ENCODE results near the gene PLXNA4.

The PLXNA4 gene

GRCh38 chr7:132239422-132239994, 336.8 kb downstream of the PLXNA4 start:
- no peak for DNase-seq
- intact Hi-C loops (cut with DNase I): no loop called here

DNA sequence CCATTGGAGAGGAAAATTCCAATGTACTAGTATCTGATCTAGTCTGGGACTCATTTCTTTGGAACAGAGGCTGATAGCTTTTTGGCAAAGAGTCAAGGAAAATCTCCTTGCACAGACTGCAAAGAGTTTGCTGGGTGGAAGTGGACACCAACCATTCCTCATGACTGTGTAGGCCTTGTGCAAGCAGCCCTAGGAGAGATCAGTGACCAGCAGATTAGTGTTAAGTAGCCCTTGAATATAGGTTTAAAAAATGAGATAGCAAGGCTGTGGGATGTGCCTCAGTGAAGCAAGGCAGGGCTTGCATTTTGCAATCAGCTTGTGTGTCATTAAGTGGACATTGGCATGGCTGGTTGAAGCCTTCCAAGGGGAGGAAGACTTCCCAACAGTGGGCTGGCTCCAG, 341.6 kb downstream of the PLXNA4 start:
- DNase-seq: no peak
- intact Hi-C loops (cut with DNase I): no loop called here

DNA sequence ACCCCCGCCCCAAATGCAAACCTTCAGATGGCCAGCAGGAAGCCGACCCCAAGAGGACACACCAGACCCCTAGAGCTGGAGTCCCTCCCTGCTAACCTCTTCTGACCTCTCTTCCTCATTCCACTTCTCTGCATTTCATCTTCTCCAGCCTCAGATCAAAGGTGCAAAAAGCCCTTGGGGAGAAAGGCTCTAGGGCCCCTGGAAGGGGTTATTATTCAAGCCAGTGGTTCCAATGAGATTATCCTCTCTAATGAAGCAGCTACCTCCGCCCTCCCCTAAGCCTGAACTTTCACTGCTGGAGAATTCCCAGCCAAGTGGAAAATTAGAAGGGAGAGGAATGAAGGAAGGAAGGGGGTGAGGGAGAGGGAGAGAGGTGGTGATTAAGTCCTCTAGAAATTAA, 343.9 kb downstream of the PLXNA4 start:
- intact Hi-C loops (cut with DNase I): no loop called here
- DNase-seq: no peak

- DNase-seq: peak in 1 of 10 donors; percentile 1
- intact Hi-C loops (cut with DNase I): no loop called here
These were observed 345.8 kb downstream of the PLXNA4 start for GRCh38 chr7:132230462-132230861.

GRCh38 chr7:132228240-132228639, 348.0 kb downstream of the PLXNA4 start:
- intact Hi-C loops (cut with DNase I): no loop called here
- no peak for DNase-seq

- peak in 1 of 10 donors; percentile 72 for DNase-seq
- intact Hi-C loops (cut with DNase I): no loop called here
These were observed 349.3 kb downstream of the PLXNA4 start for GRCh38 chr7:132226957-132227290.

DNA sequence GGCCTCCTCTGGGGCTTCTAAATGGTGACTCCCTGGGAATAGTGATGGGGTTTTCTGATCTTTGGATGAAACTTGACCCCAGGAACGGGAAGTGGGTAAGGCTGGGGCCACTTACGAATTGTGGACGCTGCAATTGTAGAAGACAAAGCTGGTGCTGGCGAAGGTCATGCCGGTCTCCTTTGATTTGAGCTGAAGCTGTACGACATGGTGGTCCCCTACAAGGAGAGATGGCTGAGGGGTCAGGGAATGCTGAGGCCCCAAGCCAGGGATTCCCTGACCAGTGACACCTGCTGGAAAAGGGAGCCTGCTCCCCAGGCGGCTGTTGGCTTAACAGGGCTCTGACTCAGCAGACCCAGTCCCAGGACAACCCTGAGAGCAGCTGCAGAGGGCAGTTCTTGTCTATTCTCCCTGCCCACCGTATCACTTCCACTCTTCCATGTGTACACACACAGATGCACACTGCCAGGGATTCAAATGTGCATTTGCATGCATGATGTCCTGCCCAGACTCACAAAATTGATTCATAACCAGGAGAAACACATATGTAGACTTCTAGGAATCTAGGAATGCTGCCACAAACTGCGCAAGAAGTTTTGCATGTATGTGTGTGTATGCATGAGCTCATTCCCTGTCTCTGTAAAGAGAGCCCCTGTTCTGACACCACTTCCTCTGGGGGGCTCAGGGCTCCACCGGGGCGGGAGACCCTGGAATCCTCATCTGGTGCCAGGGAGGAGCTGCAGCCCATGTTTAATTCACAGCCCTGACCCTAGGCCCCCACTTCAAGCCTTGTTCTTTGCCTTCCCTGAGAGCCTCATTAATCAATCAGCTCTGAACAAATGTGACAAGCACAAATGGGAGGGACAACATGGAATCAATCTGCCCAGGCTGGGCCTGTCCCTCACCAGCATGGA, 350.0 kb downstream of the PLXNA4 start:
- intact Hi-C loops (cut with DNase I): no loop called here
- DNase-seq: peak in 1 of 10 donors; percentile 75

- intact Hi-C loops (cut with DNase I): no loop called here
- peak in 1 of 10 donors; percentile 29 for DNase-seq
These were observed 350.8 kb downstream of the PLXNA4 start for GRCh38 chr7:132225216-132226030.

DNA sequence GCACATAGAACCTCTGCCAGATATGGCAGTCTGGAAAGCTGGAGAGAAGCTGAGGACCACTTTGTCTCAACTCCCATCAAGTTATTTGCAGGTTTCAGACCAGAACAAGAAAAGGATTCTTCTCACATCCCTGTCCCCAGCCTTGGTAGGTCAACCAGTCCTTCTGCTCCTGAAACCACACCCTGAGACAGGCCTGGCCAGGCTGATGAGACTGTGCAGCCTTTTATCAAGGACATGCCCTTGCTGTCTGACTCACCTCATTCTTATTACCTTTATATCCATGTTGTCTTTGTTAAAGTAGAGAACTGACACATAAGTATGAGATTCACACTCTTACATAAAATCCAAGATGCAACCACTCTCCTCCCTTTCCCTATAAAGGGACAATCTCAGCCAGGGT, 354.9 kb downstream of the PLXNA4 start:
- intact Hi-C loops (cut with DNase I): no loop called here
- DNase-seq: peak in 1 of 10 donors; percentile 58

GRCh38 chr7:132220060-132220459, 356.2 kb downstream of the PLXNA4 start:
- no peak for DNase-seq
- intact Hi-C loops (cut with DNase I): no loop called here

- intact Hi-C loops (cut with DNase I): no loop called here
- peak in 1 of 10 donors; percentile 2 for DNase-seq
These were observed 357.4 kb downstream of the PLXNA4 start for GRCh38 chr7:132218876-132219275.

- no peak for DNase-seq
- intact Hi-C loops (cut with DNase I): no loop called here
These were observed 359.3 kb downstream of the PLXNA4 start for GRCh38 chr7:132216847-132217525.

- intact Hi-C loops (cut with DNase I): no loop called here
These were observed 361.8 kb downstream of the PLXNA4 start for GRCh38 chr7:132214452-132214851.

DNA sequence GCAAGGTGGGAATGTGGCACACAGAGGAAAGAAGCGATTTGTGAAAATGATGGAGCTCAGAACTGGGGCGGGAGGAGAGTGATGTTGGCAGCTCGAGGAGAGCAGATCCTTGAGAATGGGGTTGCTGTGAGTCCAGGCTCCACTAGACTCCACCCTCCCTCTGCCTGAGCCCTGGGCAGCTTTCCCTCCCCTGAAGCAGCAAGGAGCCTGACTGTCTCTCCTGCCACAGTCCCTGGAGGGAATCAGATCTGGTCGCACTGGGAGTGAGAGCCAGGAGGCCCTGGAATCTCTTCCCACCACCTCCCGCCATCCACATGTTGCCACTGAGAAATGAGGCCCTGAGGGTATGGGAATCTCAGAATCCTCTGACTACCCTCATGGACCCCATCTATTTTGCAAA, 362.7 kb downstream of the PLXNA4 start:
- intact Hi-C loops (cut with DNase I): no loop called here
- no peak for DNase-seq

More at GRCh38 chr7:132214452-132214851, 361.8 kb downstream of the PLXNA4 start:
- no peak for DNase-seq

DNA sequence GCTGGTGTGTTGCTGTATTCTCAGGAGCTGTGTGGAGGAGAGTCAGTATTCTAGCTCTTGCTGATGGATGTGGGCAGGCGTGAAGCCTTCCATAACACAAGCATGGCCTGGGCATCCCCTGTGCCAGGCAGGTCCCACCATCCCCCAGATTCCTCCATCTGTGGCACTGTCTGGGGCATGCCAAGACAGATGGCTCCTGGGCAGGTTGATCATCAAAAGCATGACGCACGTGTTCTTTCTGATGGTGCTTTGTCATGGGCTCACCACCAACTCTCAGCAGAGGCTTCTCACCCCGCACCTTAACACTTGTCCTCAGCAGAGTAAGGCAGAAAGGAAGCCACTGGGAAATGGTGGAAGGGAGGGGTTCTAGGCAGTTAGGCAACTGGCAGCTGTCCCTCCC, 364.3 kb downstream of the PLXNA4 start:
- peak in 1 of 10 donors; percentile 8 for DNase-seq
- intact Hi-C loops (cut with DNase I): no loop called here

DNA sequence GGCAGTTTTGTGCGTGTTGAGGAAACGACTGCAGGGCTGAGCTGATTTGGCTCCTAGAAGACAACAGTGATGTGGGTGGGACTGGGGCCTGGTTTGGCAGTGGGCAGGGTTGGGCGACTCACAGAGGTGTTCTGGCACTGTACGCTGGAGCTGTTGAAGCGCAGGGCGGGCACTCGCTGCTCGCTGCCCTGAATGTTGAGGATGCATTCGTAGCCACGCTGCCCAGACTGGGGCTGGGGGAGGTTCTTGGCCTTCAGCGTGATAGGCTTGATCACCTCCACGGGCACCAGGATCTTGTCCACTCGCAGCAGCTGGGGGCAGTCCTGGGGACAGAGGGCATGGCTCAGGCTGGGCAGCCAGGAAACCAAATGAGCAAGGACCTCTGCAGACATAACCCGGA, 365.4 kb downstream of the PLXNA4 start:
- no peak for DNase-seq
- intact Hi-C loops (cut with DNase I): no loop called here

GRCh38 chr7:132207782-132208181, 368.5 kb downstream of the PLXNA4 start:
- intact Hi-C loops (cut with DNase I): no loop called here
- no peak for DNase-seq

- intact Hi-C loops (cut with DNase I): no loop called here
- DNase-seq: no peak
These were observed 369.1 kb downstream of the PLXNA4 start for GRCh38 chr7:132207211-132207610.

GRCh38 chr7:132206594-132206993, 369.7 kb downstream of the PLXNA4 start:
- intact Hi-C loops (cut with DNase I): no loop called here

DNA sequence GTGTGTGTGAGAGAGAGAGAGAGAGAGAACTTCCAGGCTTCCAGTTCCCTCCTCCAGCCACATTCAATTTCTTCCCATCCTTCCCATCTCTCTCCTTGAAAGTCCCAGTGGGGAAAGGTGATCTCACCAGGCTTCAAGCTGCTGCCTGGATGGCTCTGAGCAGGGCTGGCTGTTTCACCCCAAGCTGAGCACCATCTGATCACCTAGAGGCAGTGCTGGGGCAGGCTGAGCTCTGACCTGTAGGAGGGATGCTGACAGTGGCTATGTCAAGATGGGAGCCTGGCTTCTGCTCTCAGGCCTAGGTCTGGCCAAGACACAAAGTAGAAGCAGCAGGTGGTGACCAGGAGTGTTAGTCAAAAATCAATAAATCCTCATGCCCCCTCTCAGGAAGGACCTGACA, 370.8 kb downstream of the PLXNA4 start:
- intact Hi-C loops (cut with DNase I): no loop called here
- no peak for DNase-seq

More at GRCh38 chr7:132206594-132206993, 369.7 kb downstream of the PLXNA4 start:
- no peak for DNase-seq

DNA sequence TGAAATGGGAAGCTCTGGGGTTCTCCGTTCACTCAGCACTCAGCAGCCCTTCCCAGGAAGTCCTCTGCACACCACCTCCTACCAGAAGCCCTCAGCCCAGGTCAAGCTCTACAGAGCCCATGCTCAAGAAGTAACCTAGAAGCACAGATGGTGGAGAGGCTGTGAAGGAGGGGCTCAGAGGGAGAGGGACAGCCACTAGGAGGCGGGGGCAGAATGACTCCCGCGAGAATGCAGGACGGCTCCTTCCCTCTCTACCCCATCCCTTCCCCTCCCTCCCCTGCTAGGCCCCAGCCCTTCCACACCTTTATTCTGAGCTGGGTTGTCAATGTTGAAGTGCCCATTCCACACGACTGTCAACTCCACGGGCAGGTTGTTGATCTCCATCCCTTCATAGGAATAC, 373.2 kb downstream of the PLXNA4 start:
- intact Hi-C loops (cut with DNase I): no loop called here
- no peak for DNase-seq

Measured in posterior cingulate gyrus (tissue), 11 donors.